H9 (cell line): Measurements from ENCODE around the gene NR3C2. TPM values are rescaled to one million over a fixed set of nuclear protein-coding genes. Genes with fewer than 3 reads are reported as not detected.

Source experiments
- DNase-seq: peaks from one replicate; pipeline ENCODE4 v3.0.0-alpha.2; 2017
- H2AFZ ChIP-seq: one replicate; pipeline ENCODE4 v1.6.1; 2013; ENCODE audit warnings: mild to moderate bottlenecking, low read length, control low read depth, moderate library complexity
- H2AK5ac ChIP-seq: 2 replicates; pipeline ENCODE4 v1.6.1; 2013; ENCODE audit warnings: low read length, control low read depth, mixed read lengths; ENCODE audit not compliant: insufficient read length
- H2BK120ac ChIP-seq: one replicate; pipeline ENCODE4 v1.6.1; 2013; ENCODE audit warnings: low read depth, mild to moderate bottlenecking, low read length, control low read depth, inconsistent platforms; ENCODE audit not compliant: poor library complexity, severe bottlenecking
- H2BK12ac ChIP-seq: 2 replicates; pipeline ENCODE4 v1.6.1; 2013; ENCODE audit warnings: low read length, control low read depth, mixed read lengths, low read depth; ENCODE audit not compliant: insufficient read length
- H2BK15ac ChIP-seq: 2 replicates; pipeline ENCODE4 v1.6.1; 2013; ENCODE audit warnings: low read depth, low read length, control low read depth
- H2BK20ac ChIP-seq: one replicate; pipeline ENCODE4 v1.6.1; 2013; ENCODE audit warnings: low read depth, mild to moderate bottlenecking, low read length, control low read depth, inconsistent platforms; ENCODE audit not compliant: poor library complexity, severe bottlenecking
- H2BK5ac ChIP-seq: 2 replicates; pipeline ENCODE4 v1.6.1; 2013; ENCODE audit warnings: low read length, control low read depth, mixed read lengths; ENCODE audit not compliant: insufficient read length
- H3K14ac ChIP-seq: 2 replicates; pipeline ENCODE4 v1.6.1; 2013; ENCODE audit warnings: low read length, control low read depth; ENCODE audit not compliant: insufficient read depth
- H3K18ac ChIP-seq: 2 replicates; pipeline ENCODE4 v1.6.1; 2013; ENCODE audit warnings: low read depth, mild to moderate bottlenecking, mixed read lengths, low read length, control low read depth; ENCODE audit not compliant: insufficient read length
- H3K23ac ChIP-seq: 2 replicates; pipeline ENCODE4 v1.6.1; 2013; ENCODE audit warnings: low read length, control low read depth, mixed read lengths, low read depth; ENCODE audit not compliant: insufficient read length
- H3K23me2 ChIP-seq: 2 replicates; pipeline ENCODE4 v1.6.1; 2013; ENCODE audit warnings: low read depth, mild to moderate bottlenecking, mixed read lengths, low read length, control low read depth; ENCODE audit not compliant: insufficient read length, poor library complexity, severe bottlenecking
- H3K27ac ChIP-seq: 2 replicates; pipeline ENCODE4 v1.5.1; 2013; ENCODE audit warnings: low read length, control low read depth, mixed read lengths, low read depth; ENCODE audit not compliant: insufficient read length
- H3K27me3 ChIP-seq: 2 replicates; pipeline ENCODE4 v1.6.1; 2013; ENCODE audit warnings: low read length, control low read depth, inconsistent platforms; ENCODE audit not compliant: insufficient read depth
- H3K4ac ChIP-seq: 2 replicates; pipeline ENCODE4 v1.6.1; 2013; ENCODE audit warnings: low read depth, mild to moderate bottlenecking, control low read depth, inconsistent platforms, low read length, moderate library complexity
- H3K4me1 ChIP-seq: 2 replicates; pipeline ENCODE4 v1.6.1; 2013; ENCODE audit warnings: low read length, control low read depth, inconsistent platforms; ENCODE audit not compliant: insufficient read depth
- H3K4me2 ChIP-seq: 2 replicates; pipeline ENCODE4 v1.6.1; 2013; ENCODE audit warnings: low read length, control low read depth, mixed read lengths; ENCODE audit not compliant: insufficient read length, insufficient read depth
- H3K56ac ChIP-seq: 2 replicates; pipeline ENCODE4 v1.6.1; 2013; ENCODE audit warnings: low read depth, mild to moderate bottlenecking, mixed read lengths, low read length, control low read depth; ENCODE audit not compliant: insufficient read length
- H3K79me1 ChIP-seq: 2 replicates; pipeline ENCODE4 v1.6.1; 2013; ENCODE audit warnings: low read depth, mild to moderate bottlenecking, moderate library complexity, low read length, control low read depth, inconsistent platforms; ENCODE audit not compliant: insufficient read depth, poor library complexity, severe bottlenecking
- H3K79me2 ChIP-seq: 2 replicates; pipeline ENCODE4 v1.6.1; 2013; ENCODE audit warnings: low read length, control low read depth, inconsistent platforms; ENCODE audit not compliant: insufficient read depth
- H3K9ac ChIP-seq: 2 replicates; pipeline ENCODE4 v1.6.1; 2013; ENCODE audit warnings: low read length, control low read depth, mixed read lengths; ENCODE audit not compliant: insufficient read length; ENCODE audit errors: extremely low read depth
- H3K9me3 ChIP-seq: one replicate; pipeline ENCODE4 v1.6.1; 2013; ENCODE audit warnings: low read depth, low read length, inconsistent platforms; ENCODE audit not compliant: control insufficient read depth
- H3T11ph ChIP-seq: one replicate; pipeline ENCODE4 v1.6.1; 2013; ENCODE audit warnings: mild to moderate bottlenecking, low read length, control low read depth, inconsistent platforms
- H4K20me1 ChIP-seq: one replicate; pipeline ENCODE4 v1.6.1; 2013; ENCODE audit not compliant: control insufficient read depth, insufficient read length, insufficient read depth
- H4K5ac ChIP-seq: 2 replicates; pipeline ENCODE4 v1.6.1; 2013; ENCODE audit warnings: low read depth, mild to moderate bottlenecking, mixed read lengths, low read length, control low read depth; ENCODE audit not compliant: insufficient read length
- H4K8ac ChIP-seq: replicated peaks from 2 replicates; pipeline ENCODE4 v1.6.1; 2013; ENCODE audit warnings: low read length, control low read depth, mixed read lengths, low read depth; ENCODE audit not compliant: insufficient read length
- H4K91ac ChIP-seq: 2 replicates; pipeline ENCODE4 v1.6.1; 2013; ENCODE audit warnings: low read depth, mild to moderate bottlenecking, moderate library complexity, mixed read lengths, low read length, control low read depth; ENCODE audit not compliant: insufficient read length
- H3K27ac Mint-ChIP-seq, 3 experiments: 2 replicates in 2 of 3; 3 replicates in 1 of 3; pipeline ENCODE4 v1.8.0; 2020 to 2021; ENCODE audit warnings: mixed read lengths in 3 of 3, mild to moderate bottlenecking in 1 of 3, moderate library complexity in 1 of 3
- H3K27me3 Mint-ChIP-seq: 2 replicates; pipeline ENCODE4 v1.8.0; 2021; ENCODE audit warnings: low read depth, mild to moderate bottlenecking, moderate library complexity, mixed read lengths
- H3K36me3 Mint-ChIP-seq, 3 experiments: 2 replicates in 2 of 3; 3 replicates in 1 of 3; pipeline ENCODE4 v1.8.0; 2020 to 2021; ENCODE audit warnings: low read depth in 3 of 3, mixed read lengths in 3 of 3; ENCODE audit not compliant: insufficient read depth in 1 of 3
- H3K4me1 Mint-ChIP-seq, 2 experiments: 2 replicates each; pipeline ENCODE4 v1.8.0; 2020; ENCODE audit warnings: mixed read lengths in 2 of 2
- H3K4me3 Mint-ChIP-seq, 2 experiments: 2 replicates in 1 of 2; 3 replicates in 1 of 2; pipeline ENCODE4 v1.8.0; 2020 to 2021; ENCODE audit warnings: mild to moderate bottlenecking in 2 of 2, mixed read lengths in 2 of 2, moderate library complexity in 1 of 2
- H3K9me3 Mint-ChIP-seq, 2 experiments: 2 replicates in 1 of 2; 3 replicates in 1 of 2; pipeline ENCODE4 v1.8.0; 2020; ENCODE audit warnings: mild to moderate bottlenecking in 2 of 2, mixed read lengths in 2 of 2, moderate library complexity in 1 of 2
- WGBS: extraction: QIAGEN DNeasy Blood & Tissue Kit; methylation state at CpG from one replicate; pipeline ENCODE4 v1.1.7; 2013; ENCODE audit warnings: missing lambda C conversion rate, low lambda C conversion rate, mixed read lengths; ENCODE audit not compliant: insufficient read length; ENCODE audit errors: extremely low coverage; 5-methylcytosine and 5-hydroxymethylcytosine counted together
- total RNA-seq: library from RNA; stranded (reverse); gene quantifications from 2 replicates; pipeline ENCODE4 v1.2.1, GENCODE V29; 2021
- TF ChIP-seq, protein P1 (sequence below): fragments of 200-600 bp; sonication (generic); conservative IDR thresholded peaks from 3 replicates; pipeline ENCODE4 v1.8.0; 2021; ENCODE audit warnings: antibody characterized with exemption, mild to moderate bottlenecking

Gene NR3C2
- total RNA-seq, 1 experiment from 2014 or later, result 1.4 TPM

DNA sequence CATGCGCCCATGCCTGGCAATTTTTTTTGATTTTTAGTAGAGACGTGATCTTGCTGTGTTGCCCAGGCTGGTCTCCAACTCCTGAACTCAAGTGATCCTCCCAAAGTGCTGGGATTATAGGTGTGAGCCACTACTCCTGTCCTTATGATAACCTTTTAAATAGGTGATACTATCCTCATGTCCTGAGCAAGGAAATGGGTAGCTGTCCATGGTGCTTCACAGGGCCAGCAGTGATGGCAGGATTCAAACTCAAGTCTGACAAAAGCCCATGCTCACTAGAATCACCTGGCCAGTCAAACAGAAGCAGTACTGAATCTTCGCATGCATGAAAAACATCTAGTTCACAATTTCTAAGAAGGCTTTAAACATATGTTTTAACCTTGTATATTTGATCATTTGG is 235.1 kb downstream of the NR3C2 start:
- no CpG with 5 or more reads among the region's 3 CpGs for WGBS
- Histone ChIP-seq H2BK5ac (no peak overlapping the region), H2BK120ac (no peak overlapping the region), H2AK5ac (no peak overlapping the region), H4K20me1 (no peaks in the 10 kb centered on the region), H3K4me1 (no peaks in the 10 kb centered on the region; the same call in 1 of the 2 replicates), H3K9ac (no peak overlapping the region), H4K8ac (no peak overlapping the region), H3T11ph (no peak overlapping the region), H4K91ac (no peak overlapping the region), H3K79me2 (no peaks in the 10 kb centered on the region), H3K9me3 (no peaks in the 10 kb centered on the region), H4K5ac (no peak overlapping the region), H3K27me3 (no peaks in the 10 kb centered on the region), H3K4me2 (no peak overlapping the region), H3K79me1 (no peaks in the 10 kb centered on the region), H3K4ac (no peak overlapping the region), H3K23ac (no peak overlapping the region), H3K56ac (no peak overlapping the region), H2BK12ac (no peak overlapping the region), H3K18ac (no peak overlapping the region), H2BK20ac (no peak overlapping the region), H3K27ac (no peak overlapping the region), H3K14ac (no peak overlapping the region), H2BK15ac (no peak overlapping the region), H2AFZ (no peak overlapping the region), H3K23me2 (no peaks in the 10 kb centered on the region)
- Mint-ChIP-seq H3K27me3 (no peaks in the 10 kb centered on the region), H3K27ac (no peak overlapping the region), H3K36me3 (no peaks in the 10 kb centered on the region), H3K9me3 (no peaks in the 10 kb centered on the region), H3K4me3 (no peak overlapping the region), H3K4me1 (peaks cover 12 to 18% of the 10 kb centered on the region in 2 experiments)
- TF ChIP-seq, protein P1, sequence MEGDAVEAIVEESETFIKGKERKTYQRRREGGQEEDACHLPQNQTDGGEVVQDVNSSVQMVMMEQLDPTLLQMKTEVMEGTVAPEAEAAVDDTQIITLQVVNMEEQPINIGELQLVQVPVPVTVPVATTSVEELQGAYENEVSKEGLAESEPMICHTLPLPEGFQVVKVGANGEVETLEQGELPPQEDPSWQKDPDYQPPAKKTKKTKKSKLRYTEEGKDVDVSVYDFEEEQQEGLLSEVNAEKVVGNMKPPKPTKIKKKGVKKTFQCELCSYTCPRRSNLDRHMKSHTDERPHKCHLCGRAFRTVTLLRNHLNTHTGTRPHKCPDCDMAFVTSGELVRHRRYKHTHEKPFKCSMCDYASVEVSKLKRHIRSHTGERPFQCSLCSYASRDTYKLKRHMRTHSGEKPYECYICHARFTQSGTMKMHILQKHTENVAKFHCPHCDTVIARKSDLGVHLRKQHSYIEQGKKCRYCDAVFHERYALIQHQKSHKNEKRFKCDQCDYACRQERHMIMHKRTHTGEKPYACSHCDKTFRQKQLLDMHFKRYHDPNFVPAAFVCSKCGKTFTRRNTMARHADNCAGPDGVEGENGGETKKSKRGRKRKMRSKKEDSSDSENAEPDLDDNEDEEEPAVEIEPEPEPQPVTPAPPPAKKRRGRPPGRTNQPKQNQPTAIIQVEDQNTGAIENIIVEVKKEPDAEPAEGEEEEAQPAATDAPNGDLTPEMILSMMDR, result no peak
- no peak for DNase-seq
